GM04504 (cell line): ENCODE measurements around the gene NUMB.

ENCODE experiments used
- DNase-seq: peaks from one replicate; pipeline ENCODE4 v3.0.0-alpha.2; 2012; ENCODE audit warnings: low read depth

Gene NUMB

DNA sequence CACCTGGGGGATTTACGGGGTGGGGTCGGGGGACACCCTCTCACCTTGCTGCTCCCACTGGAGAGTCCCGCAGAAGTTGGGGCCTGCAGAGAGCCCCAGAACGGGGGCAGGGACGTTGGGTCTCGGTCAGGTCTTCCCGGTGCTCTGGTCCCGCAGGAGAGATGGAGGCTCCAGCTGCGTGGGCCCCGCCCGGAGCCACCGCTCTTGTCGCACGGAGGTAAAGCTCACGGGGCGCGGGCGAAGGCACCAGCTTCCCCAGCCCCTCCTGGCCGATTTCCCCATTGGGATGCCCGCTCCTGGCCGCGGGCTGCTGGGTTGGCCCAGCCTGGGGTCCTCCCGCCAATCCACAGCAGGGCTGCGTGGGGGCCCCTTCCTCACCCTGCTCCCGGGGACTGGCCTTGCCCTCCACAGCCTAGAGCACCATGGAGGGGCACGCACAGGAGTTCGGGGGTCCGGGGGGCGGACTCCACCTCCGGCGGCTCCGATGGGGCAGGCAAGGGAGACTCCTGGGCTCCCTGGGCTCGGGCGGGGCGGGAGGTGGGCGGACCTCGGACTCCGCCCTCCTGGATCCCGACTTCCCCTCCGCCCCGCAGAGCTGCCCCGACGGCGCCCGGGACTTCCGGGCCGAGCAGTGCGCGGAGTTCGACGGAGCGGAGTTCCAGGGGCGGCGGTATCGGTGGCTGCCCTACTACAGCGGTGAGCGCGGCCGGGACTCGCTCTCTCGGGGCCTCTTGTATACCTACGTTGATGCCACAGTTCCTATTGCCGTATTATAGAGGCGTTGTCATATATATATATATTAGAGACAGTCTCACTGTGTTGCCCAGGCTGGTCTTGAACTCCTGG, 212.6 kb downstream of the NUMB start:
- DNase-seq: no peak

DNA sequence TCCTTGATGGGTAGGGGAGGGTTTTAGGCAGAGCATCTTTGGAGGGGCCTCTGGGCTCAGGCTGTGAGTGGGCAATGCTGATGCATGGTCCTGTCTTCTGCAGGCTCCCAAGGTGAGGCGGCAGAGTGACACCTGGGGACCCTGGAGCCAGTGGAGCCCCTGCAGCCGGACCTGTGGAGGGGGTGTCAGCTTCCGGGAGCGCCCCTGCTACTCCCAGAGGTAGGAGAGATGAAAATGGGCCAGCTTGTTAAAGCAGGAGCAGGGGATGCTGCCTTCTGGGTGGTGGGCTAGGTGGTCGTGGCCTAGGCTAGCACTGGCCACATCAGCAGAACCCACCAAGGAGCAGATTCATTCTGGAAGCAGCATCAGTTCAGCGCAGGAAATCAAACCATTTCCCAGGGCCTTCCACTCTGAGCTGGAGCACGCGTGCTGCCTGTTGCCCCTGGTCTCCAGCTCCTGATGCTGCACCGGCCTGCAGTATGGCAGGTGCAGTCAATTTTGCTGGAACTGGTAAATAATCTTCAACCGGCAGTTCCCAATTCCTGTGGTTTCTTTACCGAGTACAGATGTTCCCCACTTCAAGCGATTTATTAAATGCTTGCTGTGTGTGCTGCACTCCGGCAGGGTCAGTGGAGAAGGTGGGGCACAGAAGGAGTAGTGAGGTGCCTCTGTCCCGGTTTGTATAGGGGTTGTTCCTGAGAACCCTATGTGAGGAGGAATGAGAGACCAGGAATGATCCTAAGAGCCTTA, 213.6 kb downstream of the NUMB start:
- DNase-seq: no peak

DNA sequence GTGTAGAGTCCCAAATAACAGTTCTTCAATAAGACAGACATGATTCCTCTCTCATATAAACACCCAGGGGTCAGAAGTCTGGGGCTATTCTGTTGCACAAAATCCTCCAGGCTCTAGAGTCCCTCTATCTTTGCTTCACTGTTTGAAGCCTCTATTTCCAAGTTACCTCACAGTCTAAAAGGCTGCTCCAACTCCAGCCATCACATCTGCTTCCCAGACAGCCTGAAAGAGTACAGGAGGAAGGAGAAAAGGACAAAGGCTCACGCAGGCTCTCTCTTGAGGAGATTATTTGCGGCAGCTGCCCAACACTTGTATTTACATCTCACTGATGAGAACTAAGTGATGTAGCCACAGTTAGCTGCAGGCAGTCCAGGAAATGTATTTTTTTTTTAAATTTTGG, 214.6 kb downstream of the NUMB start:
- no peak for DNase-seq

DNA sequence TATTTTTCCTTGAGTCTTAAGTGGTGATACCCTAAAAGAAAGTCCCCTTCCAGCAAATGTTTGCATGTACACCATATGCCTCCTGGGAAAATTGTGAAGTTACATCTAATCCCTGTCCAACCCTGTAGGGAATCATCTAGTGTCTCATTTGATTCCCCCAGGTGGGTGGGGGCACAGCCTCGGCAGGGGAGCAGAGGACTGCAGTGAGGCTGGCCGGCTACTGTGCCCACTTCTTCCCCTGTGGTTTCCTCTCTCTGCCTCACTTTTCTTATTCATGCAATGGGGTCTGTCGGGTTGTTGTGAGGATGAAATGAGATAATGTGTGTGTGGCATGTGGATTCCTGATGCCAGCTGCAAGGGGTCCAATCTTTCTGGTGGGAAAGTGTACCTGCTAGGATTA, 215.0 kb downstream of the NUMB start:
- DNase-seq: no peak

DNA sequence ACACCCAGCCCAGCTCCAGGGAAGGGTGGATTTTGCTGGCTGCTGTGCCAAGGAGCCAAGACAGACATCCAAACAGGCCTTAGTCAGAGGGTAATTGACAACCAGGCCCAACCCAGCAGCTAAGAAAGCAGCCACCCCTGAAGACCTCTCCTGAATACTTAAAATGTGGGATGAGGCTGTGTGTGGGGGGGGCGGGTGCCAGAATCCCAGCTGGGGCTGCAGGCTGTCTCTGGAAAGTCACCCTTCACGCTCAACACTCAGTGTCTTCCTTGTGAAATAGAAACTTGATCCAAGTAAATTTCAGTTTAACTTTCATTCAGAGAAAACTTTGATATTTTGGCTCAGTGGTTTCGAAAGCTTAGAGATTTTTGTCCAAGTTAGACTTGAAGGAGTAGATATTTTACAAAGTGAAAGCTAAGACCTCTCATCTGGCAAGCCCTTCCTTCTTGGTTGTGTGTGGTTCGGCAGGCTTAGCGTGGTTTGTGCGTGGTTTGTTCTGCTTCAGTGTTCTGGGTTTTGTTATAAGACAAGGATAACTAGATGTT, 215.9 kb downstream of the NUMB start:
- no peak for DNase-seq

DNA sequence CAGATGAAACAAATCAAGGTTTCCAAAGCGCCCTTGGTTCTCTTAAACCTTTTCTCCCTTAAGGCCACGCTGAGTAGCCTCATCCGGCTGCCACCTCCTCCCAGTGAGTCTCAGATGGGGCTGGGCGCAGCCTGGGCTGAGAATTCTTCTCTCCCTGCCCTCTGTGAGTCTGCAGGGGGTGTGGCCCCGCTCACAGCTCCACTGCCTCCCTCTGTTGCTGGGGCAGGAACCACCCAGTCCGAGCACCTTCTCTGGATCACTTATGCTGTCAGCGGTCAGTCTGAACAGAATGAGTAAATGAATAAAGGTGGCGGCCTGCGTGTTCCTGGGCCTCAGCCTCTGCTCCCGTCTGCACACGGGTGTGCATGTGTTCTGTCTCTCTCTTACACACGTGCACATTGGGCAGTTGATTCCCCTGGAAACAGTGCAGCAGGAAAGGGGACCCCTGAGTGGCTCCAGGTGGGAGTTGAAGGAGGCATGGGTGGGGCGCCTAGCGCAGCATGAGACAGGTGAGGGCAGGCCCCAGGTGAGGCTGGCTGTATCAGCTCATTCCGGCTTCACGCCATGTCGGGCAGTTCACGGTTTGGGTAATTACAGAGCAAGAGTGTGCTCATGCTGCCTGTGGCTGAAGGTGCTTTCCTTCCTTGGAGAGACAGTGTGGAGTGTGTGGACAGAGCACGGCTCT, 216.7 kb downstream of the NUMB start:
- DNase-seq: no peak

DNA sequence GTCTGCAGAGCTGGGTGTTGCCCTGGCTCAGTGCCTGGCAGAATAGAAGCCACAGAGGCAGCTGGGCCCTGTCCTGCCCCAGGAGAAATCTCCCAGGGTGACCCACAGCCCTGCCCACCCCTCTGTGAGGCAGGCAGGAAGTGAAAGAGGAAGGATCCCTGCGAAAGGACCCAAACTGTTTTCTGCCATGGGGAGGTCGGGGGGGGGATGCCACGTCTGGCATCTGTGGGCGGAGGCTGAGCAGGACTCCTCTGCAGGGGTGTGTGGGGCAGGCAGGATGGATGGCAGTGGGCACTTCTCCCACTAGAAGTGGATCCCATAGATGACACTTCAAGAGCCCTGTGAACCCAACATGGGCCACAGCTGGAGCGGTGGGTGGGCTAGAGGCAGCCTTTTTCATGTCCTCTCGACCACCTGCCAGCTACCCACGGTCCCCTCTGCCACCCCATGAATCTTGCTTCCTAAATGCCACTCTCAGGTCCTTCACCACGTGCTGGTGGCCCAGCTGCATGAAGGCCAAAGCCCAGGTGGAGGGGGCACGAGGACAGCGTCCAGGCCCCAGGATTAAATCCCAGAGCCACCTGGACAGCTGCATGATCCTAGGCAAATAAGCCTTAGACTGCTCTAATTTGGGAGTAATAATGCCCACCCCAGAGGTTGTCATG, 217.4 kb downstream of the NUMB start:
- DNase-seq: no peak

DNA sequence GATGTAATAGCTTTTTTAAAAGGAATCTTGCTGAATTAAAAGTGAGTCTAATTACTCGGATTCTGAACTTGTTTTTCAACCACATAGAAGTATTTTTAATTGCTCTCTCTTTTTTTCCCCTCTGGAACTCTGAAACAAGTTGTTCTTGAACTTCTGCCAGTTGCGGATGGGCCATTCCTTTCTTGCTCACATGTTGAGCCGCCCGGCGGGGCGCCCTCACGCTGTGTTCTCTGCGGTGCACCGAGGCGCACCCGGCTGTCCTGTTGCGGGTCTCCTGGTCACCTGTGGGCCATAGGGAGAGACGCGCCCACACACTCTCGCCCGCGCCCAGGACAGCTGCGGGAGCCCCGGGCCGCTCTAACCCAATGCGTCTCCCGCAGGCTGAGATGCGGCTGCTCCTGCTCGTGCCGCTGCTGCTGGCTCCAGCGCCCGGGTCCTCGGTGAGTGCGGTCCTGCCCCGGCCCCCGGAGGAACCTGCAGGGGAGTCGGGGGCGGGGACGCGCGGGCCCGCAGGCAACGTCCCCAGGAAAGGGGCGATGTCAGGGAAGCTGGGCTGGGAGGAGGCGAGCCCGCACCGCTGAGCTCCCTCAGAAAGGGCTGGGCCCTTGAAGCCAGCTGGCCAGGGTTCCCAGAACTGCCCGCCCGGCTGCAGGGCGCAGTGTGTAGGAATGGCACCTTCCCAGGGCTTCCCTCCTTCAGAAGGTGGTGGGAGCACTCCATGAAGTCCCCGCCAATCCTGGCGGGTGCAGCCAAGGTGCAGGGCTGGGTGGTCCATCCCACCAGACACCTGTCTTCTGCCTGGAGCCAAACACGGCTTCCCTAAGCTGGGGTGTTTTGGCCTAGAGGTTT, 218.7 kb downstream of the NUMB start:
- DNase-seq: no peak

DNA sequence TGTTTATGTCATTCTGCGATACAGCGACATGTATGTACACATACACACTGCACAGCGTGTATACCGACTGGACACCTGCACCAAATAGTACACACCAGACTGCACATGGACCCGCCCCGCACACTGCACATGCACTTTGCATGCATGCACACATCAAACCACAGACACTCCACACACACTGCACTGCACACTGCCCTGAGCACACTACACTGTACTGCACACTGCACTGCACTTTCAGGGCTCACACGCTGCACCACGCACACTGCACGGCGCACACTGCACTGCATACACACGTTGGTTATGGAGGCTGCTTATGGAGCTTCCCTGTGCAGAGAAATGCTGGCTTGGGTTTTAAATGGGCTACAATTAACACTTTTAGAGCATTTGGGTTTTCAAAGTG, 219.4 kb downstream of the NUMB start:
- no peak for DNase-seq

DNA sequence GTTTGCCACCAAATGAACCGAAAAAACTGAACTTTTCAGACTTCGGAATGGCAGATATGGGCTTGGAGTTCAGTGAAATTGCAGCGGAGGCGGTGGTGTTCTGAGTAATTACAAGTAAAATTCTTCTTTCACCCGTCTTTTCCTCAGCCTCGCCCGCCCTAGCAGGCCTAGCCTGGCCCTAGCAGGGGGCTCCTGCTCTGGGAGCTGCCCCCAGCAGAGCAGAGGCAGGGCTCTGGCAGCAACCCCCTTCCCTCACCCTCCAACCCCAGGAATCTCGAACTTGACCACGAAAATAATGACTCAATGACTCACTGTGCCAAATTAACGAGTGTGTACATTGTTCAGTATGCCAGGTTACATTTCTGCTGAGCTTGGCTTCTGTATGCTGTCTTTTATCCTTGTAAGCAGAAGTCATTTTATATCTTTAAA, 219.9 kb downstream of the NUMB start:
- DNase-seq: peak; percentile 26

DNA sequence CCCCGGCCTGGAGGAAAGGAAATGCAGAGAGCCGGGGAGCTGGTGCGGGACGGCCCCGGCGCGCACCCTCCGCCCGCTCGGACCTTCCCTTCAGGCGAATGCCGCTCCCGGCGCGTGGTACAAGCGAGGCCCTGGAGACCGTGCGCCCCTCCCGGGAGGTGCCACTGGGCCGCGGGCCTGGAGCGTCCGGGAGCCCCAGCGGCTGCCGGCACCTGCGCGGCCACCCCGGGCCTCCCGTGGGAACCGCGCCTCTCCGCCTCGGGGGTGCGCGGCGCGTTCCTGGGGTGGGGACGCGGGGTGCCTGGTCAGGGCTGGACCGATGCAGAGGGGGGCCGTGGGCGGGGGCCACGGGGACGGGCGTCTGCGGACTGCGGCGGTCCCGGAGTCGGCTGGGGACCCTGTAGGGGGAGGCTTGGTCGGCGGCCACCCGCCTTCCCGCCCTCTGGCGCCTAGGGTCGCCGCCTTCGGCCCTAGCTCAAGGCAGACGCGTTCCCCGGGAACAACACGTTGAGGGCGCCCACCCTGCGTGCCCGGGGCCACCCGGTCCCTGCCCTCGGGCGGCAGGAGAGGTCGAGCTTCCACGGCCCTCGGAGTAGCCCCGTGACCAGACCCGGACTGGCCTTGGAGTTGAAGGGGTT, 220.4 kb downstream of the NUMB start:
- DNase-seq: no peak

DNA sequence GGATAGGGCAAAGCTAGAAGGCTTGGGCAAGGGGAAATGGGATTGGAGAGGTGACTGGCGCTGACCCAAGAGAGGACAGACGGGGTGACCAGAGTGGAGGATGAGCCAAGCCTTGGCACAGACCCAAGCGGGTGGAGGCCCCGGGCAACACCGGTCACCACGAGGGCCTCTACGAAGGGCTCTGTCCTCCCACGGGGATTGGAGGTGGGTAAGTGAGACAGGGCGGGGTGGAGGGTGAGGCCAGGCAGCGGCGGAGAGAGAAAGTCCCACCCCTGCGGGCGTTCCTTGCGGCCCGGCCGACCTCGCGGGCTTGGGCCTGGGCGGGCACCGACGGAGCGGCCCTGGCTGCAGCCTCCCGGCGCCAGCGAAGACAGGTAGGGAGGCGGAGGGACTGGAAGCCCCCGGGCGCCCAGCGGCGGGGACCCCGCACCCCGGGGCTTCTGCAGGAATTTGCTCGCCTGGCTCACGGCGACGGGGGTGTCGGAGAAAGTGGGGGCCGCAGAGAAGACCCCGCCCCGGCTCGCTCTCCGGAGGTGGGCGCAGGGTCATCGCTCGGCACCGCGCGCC, 221.0 kb downstream of the NUMB start, which contains the start of gene PAPLN:
PAPLN (plus strand) TSS at position 288 of the 567 bp plus-strand sequence. CDS start 2,273 bp downstream, outside the sequence.
- no peak for DNase-seq

DNA sequence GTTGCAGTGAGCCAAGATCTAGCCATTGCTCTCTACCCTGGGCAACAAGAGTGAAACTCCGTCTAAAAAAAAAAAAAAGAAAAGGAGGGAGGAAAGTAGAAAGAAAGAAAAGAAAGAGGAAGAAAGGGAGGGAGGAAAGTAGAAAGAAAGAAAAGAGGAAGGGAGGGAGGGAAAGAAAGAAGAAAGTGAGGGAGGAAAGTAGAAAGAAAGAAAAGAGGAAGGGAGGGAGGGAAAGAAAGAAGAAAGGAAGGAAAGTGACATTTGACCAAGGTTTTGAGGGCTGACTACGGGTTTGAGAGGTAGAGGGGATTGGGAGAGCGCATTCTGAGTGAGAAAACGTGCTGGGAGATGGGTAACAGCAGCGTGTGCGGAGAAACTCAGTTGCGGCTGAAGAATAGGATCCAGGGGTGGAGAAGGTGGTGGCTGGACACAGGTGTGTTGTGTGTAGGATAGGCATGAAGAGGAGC, 221.6 kb downstream of the NUMB start:
- DNase-seq: no peak

DNA sequence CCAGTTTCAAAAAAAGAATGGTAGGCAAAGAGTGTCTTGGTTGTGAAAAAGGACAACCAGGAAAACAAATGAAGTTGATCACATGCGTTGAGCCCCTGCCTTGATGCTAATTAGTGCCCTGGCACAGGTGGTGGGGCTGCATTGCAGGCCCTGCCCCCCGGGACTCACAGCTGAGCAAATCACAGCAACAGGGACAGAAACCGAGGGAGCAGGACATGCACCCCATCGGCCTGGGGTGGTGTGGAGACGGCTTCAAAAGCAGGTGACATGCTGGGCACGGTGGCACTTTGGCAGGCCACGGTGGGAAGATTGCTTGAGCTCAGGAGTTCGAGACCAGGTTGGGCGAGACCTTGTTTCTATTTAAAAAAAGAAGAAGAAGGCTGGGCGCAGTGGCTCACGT, 222.2 kb downstream of the NUMB start:
- DNase-seq: no peak

DNA sequence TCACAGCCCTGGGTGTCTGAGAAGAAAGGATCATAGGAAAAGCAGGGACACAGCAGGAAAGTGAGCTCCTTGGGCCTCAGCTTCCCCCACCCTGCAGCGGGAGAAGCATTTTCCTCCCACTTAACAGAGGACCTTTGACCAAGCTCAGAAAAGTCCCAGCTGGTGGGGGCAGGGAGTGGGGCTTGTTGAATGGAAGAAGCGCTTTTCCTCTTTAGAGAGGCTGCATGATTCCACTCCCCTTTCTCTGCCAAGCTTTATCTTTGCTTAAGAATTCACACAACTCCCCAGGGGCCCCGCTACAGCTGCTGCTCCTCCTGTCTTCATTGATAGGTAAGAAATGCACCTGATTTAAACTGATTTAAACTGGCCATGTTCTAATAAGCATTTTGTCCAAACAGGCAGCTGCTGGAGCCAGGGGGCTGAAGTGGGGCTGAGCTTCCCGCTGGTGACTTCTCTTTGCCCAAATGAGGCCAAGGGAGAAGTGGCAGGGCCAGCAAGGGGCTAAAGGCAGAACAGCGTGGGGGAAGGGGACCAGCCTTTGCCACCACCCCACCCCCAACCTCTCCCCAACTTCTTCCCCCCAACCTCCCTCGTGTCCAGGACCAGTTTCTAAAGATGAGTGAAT, 222.7 kb downstream of the NUMB start:
- DNase-seq: no peak

DNA sequence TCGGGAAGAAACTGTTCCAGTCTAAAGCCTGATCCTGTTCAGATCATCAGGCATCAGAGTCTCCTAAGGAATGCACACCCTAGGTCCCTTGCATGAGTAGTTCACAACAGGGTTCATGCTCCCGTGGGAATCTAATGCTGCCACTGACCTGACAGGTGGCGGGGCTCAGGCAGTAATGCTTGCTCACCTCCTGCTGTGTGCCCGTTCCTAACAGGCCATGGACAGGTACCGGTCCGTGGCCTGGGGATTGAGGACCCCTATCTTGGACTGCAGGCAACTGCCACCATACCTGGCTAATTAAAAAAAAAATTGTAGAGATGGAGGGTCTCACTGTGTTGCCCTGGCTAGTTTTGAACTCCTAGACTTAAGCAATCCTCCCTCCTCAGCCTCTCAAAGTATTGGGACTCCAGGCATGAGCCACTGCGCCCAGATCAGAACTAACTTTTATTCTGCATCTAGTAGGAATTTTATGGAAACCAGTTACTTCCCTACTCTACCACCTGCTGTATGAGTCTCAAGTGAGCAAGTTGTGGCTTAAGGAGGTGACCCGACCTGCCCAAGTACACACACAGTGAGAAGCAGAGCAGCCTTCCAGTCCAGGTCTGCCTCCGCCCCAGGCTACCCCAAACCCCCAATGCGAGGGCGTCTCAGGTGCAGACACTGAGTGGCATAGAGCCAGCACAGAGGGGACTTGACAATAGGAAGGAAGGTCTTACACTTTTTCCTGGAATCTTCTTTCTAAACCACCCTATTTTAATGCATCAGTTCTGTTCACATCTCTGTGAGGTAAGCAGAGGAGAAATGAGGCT, 223.6 kb downstream of the NUMB start:
- no peak for DNase-seq

DNA sequence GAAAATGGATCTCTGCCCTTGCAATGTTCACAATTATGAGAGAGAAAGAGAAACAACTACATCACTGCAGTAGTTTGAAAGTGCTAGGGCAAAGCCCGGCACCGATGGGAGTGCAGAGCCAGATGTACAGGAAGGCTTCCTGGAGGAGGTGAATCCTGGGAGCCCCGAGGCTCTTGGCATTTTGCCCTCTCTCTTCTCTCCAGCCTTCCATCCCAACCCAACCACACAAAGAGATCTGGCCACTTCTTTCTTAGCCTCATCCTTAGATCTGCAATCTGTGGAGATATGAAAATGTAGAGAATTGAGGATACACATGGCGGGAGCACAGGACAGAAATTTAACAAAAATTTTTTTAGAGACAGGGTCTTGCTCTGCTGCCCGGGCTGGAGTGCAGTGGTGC, 224.3 kb downstream of the NUMB start:
- DNase-seq: no peak

DNA sequence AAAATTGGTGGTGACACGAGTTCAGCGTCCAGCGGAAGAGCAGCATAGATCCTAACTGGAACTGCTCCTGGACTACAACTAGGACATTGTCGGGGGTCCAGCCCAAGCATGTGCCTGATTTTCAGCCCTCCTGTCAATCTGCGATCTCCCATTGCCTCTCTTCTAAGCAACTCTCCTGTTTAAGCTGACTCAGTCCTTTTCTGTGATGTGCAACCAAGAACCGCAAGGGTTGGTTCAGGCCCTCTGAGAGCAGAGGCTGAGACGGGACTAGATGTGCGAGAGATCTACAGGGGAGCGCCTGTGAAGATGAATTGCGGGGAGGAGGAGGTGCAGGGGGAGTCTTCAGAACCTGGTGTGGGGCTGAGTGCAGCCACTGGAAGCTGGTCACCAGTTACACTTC, 224.8 kb downstream of the NUMB start:
- DNase-seq: no peak

DNA sequence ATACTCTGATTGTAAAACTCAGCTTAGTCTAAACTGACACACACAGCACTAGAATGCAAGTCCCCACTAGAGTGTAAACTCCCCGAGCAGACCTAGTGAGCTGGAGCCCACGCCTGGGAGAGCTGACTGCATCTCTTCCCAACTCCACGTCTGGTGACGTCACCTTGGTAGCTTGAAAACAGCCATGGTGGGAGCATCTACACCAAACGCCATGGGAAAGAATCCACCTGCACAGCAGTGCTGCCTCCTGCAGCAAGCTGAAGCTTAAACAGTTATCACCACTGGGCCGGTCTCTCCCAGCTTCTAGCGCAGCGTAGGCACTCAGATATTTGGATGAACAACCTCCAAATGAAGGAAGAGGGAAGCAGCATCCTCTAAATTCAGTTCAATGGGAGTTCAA, 225.4 kb downstream of the NUMB start:
- no peak for DNase-seq
